Psoas muscle (tissue), 8 donors: ENCODE data around the gene PCDHA4. TPM values are rescaled to one million over a fixed set of nuclear protein-coding genes. Genes with fewer than 3 reads are reported as not detected.
"Not testable (repeated sequence)": the region's sequence is repeated elsewhere in the genome, so short reads cannot be mapped to it uniquely, and the experiment has no call there.

Experiments
- ATAC-seq, 4 donors: fragments of 200-7000 bp; cut with Tn5 transposase; one replicate each; pipeline ENCODE4 v1.9.1; 2020; ENCODE audit warnings: moderate library complexity in 3 of 4, mild to moderate bottlenecking in 2 of 4
- DNase-seq, 2 donors: peaks; one replicate each; pipeline ENCODE4 v3.0.0-alpha.2; 2020
- H3K27ac ChIP-seq: fragments of 200-600 bp; one replicate; pipeline ENCODE4 v1.8.0; 2022
- H3K27me3 ChIP-seq, 3 donors: fragments of 200-600 bp in 1 of 3; one replicate each; pipeline versions ENCODE4 v1.6.1 to v1.8.0; 2013 to 2022; ENCODE audit warnings: low read length in 2 of 3, mild to moderate bottlenecking in 2 of 3, moderate library complexity in 1 of 3; ENCODE audit not compliant: insufficient read depth in 3 of 3
- H3K36me3 ChIP-seq, 2 donors: fragments of 200-600 bp in 1 of 2; one replicate each; pipeline versions ENCODE4 v1.6.1 to v1.8.0; 2013 to 2022; ENCODE audit warnings: low read depth in 1 of 2, mild to moderate bottlenecking in 1 of 2, moderate library complexity in 1 of 2; ENCODE audit not compliant: insufficient read depth in 1 of 2
- H3K4me1 ChIP-seq: fragments of 200-600 bp; one replicate; pipeline ENCODE4 v1.8.0; 2022
- H3K4me3 ChIP-seq: fragments of 200-600 bp; one replicate; pipeline ENCODE4 v1.8.0; 2022; ENCODE audit warnings: mild to moderate bottlenecking
- H3K9me3 ChIP-seq: fragments of 200-600 bp; one replicate; pipeline ENCODE4 v1.8.0; 2022
- WGBS, 3 donors: extraction: QIAGEN DNeasy Blood & Tissue Kit; methylation state at CpG; one replicate each; pipeline versions ENCODE4 v1.1.6 to v1.1.7; 2013; 5-methylcytosine and 5-hydroxymethylcytosine counted together
- intact Hi-C, 2 donors: fragments of 100-400 bp; cut with DNase I; formaldehyde crosslinking; loops; one replicate each; pipeline versions ENCODE4 v1.11.0 to v1.14.2; 2022
- polyA plus RNA-seq, 3 donors: library from polyadenylated mRNA; stranded (reverse); fragments of 200-250 nt; gene quantifications; one replicate each; pipeline ENCODE4 v1.2.3, GENCODE V29; 2013
- total RNA-seq, 4 donors: library from RNA; stranded (reverse); fragmentation: NEBNext Ultra II Directional in 2 of 4; extraction: Animal tissue kit (Norgen Biotek cat#: 25700) in 2 of 4; gene quantifications; one replicate each; pipeline versions ENCODE4 v1.2.1 to v1.2.4, GENCODE V29; 2021 to 2023
- TF ChIP-seq, protein P1 (sequence below): fragments of 200-600 bp; IDR thresholded peaks from one replicate; pipeline ENCODE4 v1.8.0; 2022; ENCODE audit warnings: antibody characterized with exemption
- donor health status: healthy with polysubstance abuse.
- donor health status: DM: no; HTN: no; CAD: no; lungs with moderate emphysema.
- donor health status: Bipolar disorder and iron deficiency.
- donor health status: healthy.
- donor health status: DM: yes; HTN: yes; CAD: no.
- donor health status: DM: no; HTN: no; CAD: no.
- donor health status: DM: no; HTN: no; CAD: no.
- donor health status: DM: yes; HTN: yes; CAD: no.

Gene PCDHA4
- total and polyA plus RNA-seq, 7 donors: 0.01 to 0.08 (median 0.06) TPM; not detected in 2

- TF ChIP-seq, protein P1, sequence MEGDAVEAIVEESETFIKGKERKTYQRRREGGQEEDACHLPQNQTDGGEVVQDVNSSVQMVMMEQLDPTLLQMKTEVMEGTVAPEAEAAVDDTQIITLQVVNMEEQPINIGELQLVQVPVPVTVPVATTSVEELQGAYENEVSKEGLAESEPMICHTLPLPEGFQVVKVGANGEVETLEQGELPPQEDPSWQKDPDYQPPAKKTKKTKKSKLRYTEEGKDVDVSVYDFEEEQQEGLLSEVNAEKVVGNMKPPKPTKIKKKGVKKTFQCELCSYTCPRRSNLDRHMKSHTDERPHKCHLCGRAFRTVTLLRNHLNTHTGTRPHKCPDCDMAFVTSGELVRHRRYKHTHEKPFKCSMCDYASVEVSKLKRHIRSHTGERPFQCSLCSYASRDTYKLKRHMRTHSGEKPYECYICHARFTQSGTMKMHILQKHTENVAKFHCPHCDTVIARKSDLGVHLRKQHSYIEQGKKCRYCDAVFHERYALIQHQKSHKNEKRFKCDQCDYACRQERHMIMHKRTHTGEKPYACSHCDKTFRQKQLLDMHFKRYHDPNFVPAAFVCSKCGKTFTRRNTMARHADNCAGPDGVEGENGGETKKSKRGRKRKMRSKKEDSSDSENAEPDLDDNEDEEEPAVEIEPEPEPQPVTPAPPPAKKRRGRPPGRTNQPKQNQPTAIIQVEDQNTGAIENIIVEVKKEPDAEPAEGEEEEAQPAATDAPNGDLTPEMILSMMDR: no peak
- WGBS, 3 donors: 45 to 58% (median 51%) methylated on average over 31 to 38 of the region's 38 CpGs
- Histone ChIP-seq H3K27ac (no peak overlapping the region), H3K4me1 (no peaks in the 10 kb centered on the region), H3K27me3 (peaks cover 0 to 26% (median 7%) of the 10 kb centered on the region in 3 donors), H3K9me3 (peaks cover 2% of the 10 kb centered on the region), H3K36me3 (no peaks in the 10 kb centered on the region), H3K4me3 (no peak overlapping the region)
- intact Hi-C loops: no loop called here
- ATAC-seq (no peak), DNase-seq (no peak)
These were observed 16.6 kb downstream of the PCDHA4 start for GRCh38 chr5:140823475-140823874.

DNA sequence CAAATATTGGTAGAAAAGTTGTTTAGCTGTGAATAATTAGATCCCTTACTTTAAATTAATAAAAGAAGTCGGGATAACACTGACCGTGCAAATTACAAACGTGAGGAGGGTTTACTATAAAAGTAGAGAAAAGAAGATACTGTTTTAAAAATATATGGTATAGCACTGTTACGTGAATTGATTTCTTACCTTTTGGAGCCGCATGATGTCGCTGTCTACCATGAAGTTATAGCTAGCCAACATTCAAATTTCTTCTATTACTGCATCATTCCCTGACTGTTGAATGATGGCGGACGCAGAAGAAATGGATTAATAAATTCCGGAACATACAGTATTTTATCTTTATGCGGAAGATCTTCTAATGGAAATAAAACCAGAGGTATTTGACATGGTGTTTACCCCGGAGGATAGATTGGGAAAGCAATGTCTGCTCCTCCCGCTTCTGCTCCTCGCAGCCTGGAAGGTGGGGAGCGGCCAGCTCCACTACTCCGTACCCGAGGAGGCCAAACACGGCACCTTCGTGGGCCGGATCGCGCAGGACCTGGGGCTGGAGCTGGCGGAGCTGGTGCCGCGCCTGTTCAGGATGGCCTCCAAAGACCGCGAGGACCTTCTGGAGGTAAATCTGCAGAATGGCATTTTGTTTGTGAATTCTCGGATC is 21.0 kb downstream of the PCDHA4 start, which contains the start of gene PCDHA6:
Gene PCDHA6, plus strand, starts transcription at position 257 of the 658 bp plus-strand sequence. Its CDS starts 132 bp downstream, at position 389.
- WGBS, 3 donors: 12 to 17% (median 15%) methylated on average over 27 of the region's 27 CpGs
- TF ChIP-seq, protein P1: no peak
- intact Hi-C loops: no loop called here
- no peak for ATAC-seq
- Histone ChIP-seq H3K4me3 (no peak within 1 kb of the TSS), H3K36me3 (no peaks in the 10 kb centered on the region), H3K4me1 (no peaks in the 10 kb centered on the region), H3K9me3 (peaks cover 5% of the 10 kb centered on the region), H3K27ac (no peak within 1 kb of the TSS), H3K27me3 (peaks cover 0 to 31% (median 8%) of the 10 kb centered on the region in 3 donors)
- no peak for DNase-seq

DNA sequence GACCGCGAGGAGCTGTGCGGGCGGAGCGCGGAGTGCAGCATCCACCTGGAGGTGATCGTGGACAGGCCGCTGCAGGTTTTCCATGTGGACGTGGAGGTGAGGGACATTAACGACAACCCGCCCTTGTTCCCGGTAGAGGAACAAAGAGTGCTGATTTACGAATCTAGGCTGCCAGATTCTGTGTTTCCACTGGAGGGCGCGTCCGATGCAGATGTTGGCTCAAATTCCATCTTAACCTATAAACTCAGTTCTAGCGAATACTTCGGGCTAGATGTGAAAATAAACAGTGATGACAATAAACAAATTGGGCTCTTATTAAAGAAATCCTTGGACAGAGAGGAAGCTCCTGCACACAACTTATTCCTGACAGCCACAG is 21.5 kb downstream of the PCDHA4 start:
- WGBS, 3 donors: 9 to 20% (median 20%) methylated on average over 16 to 18 of the region's 18 CpGs

DNA sequence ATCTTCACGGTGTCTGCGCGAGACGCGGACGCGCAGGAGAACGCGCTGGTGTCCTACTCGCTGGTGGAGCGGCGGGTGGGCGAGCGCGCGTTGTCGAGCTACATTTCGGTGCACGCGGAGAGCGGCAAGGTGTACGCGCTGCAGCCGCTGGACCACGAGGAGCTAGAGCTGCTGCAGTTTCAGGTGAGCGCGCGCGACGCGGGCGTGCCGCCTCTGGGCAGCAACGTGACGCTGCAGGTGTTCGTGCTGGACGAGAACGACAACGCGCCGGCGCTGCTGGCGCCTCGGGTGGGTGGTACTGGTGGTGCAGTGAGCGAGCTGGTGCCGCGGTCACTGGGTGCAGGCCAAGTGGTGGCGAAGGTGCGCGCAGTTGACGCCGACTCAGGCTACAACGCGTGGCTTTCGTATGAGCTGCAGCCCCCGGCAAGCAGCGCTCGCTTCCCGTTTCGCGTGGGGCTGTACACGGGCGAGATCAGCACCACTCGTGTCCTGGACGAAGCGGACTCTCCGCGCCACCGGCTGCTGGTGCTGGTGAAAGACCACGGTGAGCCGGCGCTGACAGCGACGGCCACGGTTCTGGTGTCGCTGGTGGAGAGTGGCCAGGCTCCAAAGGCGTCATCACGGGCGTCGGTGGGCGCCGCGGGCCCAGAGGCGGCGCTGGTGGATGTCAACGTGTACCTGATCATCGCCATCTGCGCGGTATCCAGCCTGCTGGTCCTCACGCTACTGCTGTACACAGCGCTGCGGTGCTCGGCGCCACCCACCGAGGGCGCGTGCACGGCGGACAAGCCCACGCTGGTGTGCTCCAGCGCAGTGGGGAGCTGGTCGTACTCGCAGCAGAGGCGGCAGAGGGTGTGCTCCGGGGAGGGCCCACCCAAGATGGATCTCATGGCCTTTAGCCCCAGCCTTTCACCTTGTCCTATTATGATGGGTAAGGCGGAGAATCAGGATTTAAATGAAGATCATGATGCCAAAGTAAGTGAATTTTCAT is 22.9 kb downstream of the PCDHA4 start:
- H3K36me3 ChIP-seq, H3K9me3 ChIP-seq, intact Hi-C loops, H3K4me3 ChIP-seq, ATAC-seq, DNase-seq, H3K27ac ChIP-seq, H3K4me1 ChIP-seq: not testable (repeated sequence)
- peaks cover 0 to 42% (median 8%) of the 10 kb centered on the region in 3 donors for H3K27me3 ChIP-seq
- WGBS, 3 donors: 36 to 48% (median 38%) methylated on average over 96 to 106 of the region's 106 CpGs

More for the DNA sequence above, 21.5 kb downstream of the PCDHA4 start:
- no peaks in the 10 kb centered on the region for H3K4me1 ChIP-seq
- H3K27ac ChIP-seq: no peak overlapping the region
- no peaks in the 10 kb centered on the region for H3K36me3 ChIP-seq
- ATAC-seq (no peak), DNase-seq (no peak)
- TF ChIP-seq, protein P1: no peak
- H3K4me3 ChIP-seq: no peak overlapping the region
- peaks cover 5% of the 10 kb centered on the region for H3K9me3 ChIP-seq
- peaks cover 0 to 34% (median 8%) of the 10 kb centered on the region in 3 donors for H3K27me3 ChIP-seq
- intact Hi-C loops: no loop called here

DNA sequence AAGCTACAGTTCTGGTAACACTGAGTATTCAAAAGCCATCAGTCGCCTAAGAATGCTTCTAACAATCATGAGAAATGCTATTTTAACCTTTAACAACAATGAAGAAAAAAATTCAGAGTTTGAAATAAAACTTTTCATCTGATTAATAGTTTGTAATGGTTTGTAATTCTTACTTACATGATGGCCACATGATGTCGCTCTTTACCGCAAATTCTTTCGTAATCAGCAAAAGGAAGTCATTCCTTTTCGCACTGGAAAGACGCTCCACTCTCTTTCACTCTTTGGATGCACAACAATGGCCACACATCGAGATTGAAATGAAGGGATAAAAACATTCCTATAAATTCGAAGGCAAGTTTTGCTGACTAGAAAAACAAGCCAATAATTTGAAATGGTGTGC is 27.1 kb downstream of the PCDHA4 start, which contains the start of gene PCDHA7:
Gene PCDHA7, plus strand, starts transcription at position 277 of the 400 bp plus-strand sequence. Its CDS starts 115 bp downstream, at position 392.
- intact Hi-C loops: no loop called here
- Histone ChIP-seq H3K9me3 (peaks cover 21% of the 10 kb centered on the region), H3K4me3 (no peak within 1 kb of the TSS)

GRCh38 chr5:140834439-140835008 is 27.7 kb downstream of the PCDHA4 start:
- Histone ChIP-seq H3K27me3 (peaks cover 0 to 31% (median 5%) of the 10 kb centered on the region in 3 donors), H3K9me3 (peaks cover 16% of the 10 kb centered on the region)
- H3K36me3 ChIP-seq, ATAC-seq, DNase-seq, intact Hi-C loops, H3K4me3 ChIP-seq, H3K27ac ChIP-seq, H3K4me1 ChIP-seq: not testable (repeated sequence)
- 13 to 21% (median 16%) methylated on average over 23 to 26 of the region's 38 CpGs for WGBS, 3 donors

More for the DNA sequence above, 27.1 kb downstream of the PCDHA4 start, which contains the start of gene PCDHA7:
- Histone ChIP-seq H3K36me3 (no peaks in the 10 kb centered on the region), H3K27me3 (peaks cover 0 to 31% (median 5%) of the 10 kb centered on the region in 3 donors), H3K4me1 (no peaks in the 10 kb centered on the region), H3K27ac (no peak within 1 kb of the TSS)
- TF ChIP-seq, protein P1: no peak
- DNase-seq (no peak), ATAC-seq (no peak)
- 7 to 14% (median 8%) methylated on average over 8 of the region's 8 CpGs for WGBS, 3 donors
